GM21576 (cell line): ENCODE data around the gene MVB12B.

ENCODE experiments used
- ATAC-seq: cut with Tn5 transposase; IDR thresholded peaks from one replicate; pipeline ENCODE4 v1.9.1; 2021; ENCODE audit warnings: mild to moderate bottlenecking, moderate library complexity; ENCODE audit not compliant: unreplicated experiment

Gene MVB12B

DNA sequence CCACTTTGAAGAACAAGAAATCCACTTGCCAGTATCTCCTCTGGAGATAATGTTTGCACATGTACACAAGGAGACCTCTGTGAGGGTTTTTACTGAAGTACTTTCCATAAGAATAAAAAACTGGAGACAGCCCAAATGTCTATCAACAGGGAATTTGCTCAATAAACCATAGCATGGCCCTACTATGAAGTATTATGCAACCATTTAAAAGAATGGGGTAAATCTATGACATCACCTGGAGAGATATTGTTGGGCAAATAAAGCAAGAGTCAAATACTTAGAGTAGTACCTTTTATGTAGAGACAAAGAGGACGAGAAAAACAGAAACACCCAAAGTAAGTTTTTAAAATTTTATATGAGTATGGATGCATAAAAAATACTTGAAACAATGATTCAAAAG, 23.9 kb upstream of the MVB12B start:
- no peak for ATAC-seq

DNA sequence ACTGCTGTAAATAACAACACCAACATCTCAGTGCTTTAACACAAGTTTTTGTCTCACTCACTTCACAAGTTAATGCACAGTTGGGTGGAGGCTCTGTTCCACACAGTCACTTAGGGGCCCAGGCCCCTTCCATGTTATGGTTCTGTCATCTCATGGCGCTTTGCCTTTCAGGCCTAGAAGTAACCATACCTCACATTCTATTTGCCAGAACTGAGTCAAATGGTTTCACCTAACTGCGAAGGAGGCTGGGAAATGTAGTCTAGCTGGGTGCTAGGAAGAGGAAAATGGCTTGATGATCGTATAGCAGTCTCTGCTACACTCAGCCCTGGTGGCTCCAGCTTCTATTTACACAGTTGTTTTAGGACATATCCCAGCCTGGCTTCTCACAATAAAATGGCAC, 23.1 kb upstream of the MVB12B start:
- ATAC-seq = no peak

DNA sequence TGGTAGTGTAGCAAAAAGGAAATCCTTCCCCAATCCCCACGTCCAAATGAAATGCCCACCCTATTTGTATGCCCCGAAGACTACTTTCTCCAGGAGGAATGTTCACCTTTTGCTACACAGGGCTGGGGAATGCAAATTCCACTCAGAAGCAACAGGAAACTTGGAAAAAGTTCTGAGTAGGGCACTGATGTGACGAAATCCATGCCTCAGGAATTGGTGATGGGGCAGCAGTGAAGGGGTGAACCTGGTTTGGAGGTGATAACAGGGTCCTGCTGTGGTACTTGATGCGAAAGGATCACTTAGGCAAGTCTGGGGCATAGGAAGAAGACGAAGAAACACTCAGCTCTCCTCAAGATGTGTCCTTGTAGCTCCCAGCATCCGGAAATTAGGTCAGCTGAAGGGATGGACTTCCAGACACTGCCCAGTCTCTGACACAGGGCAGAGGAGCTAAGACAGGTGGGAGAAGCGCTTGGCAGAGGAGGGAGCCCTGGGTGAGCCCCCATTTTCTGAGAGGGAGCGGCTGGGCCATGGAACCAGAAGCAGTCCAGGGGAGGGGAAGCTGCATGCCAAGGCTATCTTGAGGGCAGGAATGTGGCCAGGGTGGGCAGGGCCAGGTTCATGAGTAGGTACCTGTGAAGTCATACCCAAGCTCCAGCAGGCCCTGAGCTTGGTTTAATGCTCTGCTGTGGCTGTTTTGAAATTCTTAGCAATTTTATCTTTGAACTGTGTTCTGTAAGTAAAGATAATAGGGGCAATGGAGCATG, 22.2 kb upstream of the MVB12B start:
- ATAC-seq = no peak

DNA sequence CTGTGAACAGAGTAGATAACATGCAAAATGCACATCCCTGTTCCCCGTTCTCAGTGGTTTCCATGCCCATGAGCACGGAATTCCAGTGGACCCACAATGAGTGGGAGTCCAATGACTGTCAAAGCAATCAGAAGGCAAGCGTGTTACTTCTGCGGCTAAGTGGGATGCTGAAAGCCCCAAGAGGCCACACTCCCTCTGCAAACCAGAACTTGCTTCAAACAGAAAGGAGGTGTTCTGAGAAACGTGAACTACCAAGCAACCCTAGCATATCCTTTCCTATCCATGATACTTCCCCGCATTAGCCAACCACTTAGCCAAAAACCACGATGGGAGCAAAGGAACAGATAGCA, 21.7 kb upstream of the MVB12B start:
- no peak for ATAC-seq

DNA sequence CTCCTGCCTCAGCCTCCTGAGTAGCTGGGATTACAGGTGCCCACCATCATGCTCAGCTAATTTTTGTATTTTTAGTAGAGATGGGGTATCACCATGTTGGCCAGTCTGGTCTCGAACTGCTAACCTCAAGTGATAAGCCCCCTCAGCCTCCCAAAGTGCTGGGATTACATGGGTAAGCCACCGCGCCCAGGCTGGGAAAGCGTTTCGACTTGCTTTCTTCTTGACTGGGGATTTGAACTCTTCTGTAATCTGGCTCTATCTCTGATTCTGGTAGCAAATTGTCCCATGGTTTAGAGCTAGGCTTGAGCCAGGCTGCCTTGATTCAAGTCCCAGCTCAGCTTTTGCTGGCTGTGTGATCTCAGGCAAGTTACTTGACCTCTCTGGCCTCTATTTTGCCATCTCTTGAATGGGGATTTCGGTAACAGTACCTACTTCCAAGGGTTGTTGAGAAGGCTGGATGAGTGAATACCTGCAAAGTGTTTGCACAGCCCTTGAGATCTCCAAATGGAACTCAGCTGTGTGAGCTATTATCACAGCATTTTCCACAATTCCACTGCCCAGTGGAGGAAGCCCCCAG, 20.5 kb upstream of the MVB12B start:
- ATAC-seq = no peak

DNA sequence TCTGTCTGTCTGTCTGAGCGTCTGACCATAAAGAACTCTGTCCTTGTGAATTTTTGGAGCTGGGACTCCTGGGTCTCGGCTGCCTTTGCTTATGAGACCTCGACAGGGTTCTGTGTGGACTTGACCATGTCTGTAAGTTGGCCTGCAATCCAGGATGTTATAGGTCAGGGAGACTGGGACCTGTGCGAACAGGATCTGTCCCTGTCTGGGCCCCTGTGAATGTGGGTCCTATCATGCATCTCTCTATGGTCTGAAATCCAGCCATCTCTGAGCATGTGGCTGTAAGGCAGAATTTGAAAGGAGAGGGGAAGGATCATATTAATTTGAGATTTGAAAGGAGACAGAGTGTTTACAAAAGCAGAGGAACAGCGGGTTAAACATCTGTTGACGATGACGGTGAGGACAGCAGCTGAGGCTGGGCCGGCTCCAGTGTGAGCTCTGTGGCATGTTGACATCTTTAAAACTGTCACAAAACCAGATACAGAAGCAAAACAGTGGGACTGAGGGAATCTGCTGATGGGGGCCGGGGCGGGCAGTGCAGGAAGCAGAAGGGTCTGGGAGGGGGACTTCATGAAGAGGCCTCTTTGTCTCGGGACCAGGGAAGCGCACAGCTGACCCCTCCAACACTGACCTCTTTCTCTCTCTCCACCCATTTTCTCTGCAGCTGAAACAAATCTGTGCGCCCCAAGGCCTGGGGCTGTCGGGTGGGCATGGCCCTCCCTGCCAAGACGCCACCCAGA, 19.1 kb upstream of the MVB12B start:
- ATAC-seq = no peak

DNA sequence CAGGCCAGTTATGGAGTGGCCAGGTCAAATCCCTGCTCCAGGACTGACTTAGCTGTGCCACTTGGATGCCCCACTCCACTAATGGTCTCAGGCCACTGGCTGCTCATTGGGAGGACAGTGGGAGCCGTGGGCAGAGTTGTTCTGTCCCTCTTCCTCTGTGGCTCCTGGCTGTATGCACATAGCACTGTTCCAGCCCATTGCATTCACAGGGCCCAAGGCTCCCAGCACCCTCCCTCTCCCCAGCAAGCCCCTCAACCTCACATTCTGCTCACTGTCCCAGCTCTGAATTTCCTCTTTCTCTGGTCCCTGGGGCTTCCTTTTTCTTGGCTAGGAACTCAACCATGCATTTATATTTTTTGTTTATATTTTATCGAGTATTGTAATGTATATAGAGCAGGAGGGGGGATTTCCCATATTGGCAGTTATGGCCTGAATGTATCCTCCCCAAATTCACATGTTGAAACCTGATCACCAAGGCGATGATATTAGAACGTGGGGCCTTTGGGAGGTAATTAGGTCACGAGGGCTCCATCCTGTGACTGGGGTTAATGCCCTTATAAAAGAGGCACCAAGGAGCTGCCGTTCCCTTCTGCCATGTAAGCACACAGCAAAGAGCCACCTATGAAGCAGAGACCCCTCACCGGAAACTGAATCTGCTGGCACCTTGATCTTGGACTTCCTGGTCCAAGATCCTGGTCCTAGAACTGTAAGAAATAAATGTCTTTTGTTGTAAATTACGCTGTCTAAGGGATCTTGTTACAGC, 17.0 kb upstream of the MVB12B start:
- no peak for ATAC-seq

DNA sequence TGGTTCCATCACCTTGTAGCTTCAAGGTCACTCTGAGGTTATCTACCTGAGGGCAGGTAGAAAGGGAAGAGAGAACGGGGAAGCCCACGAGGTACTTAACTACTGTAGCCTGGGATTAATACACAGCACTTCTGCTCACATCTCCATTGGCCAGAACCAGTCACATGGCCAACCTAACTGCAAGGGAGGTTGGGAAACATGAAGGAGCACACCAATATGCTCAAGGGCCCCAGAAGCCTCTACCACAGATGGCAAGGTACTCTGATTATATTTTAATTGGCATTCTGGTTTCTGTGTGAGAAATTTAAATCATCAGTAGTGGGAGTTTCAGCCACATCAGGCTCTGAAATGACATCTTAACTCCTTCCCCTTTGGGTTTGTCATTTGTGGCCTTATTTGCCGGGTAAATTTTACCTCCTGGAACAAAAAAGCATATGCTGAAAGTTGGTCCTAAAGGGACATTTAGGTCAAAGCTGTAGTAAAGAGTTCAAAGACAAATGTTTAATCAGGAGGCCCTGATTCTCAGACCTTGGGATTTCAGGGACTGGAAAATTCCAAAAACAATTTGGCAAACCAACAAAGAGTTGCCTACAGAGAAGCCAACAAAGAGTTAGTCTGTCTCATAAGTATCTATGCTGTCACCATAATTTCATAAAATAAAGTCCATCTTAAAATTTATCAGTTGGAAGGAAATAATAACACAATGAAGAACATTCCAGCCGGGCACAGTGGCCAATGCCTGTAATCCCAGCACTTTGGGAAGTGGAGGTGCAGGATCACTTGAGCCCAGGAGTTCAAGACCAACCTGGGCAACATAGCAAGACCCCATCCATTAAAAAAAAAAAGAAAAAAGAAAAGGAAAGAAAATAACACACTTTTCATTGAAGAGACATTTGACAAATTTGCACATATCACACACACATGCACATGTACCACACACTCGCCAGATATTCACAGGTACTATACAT, 13.8 kb upstream of the MVB12B start:
- no peak for ATAC-seq

DNA sequence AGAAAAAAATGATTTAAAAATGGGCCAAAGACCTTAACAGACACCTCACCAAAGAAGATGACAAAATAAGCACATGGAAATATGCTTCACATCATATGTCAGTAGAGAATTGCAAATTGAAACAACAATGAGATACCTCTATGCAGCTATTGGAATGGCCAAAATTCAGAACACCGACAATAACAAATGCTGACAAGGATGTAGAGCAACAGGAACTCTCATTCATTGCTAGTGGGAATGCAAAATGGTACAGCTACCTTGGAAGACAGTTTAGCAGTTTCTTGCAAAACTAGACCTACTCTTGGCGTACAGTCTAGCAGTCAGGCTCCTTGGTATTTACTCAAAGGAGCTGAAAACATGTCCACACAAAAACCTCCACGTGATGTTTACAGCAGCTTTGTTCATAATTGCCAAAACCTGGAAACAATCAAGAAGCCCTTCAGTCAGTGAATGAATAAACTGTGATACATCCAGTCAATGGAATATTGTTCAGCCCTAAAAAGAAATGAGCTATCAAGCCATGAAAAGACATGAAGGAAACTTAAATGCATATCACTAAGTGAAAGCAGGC, 10.5 kb upstream of the MVB12B start:
- no peak for ATAC-seq

DNA sequence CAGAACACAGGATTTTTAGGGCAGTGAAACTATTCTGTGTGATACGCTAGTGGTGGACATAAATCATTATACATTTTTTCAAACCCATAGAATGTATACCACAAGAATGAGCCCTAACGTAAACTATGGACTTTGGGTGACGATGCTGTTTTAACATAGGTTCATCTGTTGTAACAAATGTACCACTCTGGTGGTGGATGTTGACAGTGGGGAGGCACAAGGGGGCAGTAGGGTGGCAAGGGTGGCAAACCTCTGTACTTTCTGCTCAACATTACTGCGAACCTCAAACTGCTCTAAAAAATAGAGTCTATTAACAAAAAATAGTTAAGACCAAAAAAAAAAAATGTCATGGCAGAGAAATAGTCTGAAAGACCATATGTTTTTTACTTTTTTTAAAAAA, 9.1 kb upstream of the MVB12B start:
- ATAC-seq = no peak

DNA sequence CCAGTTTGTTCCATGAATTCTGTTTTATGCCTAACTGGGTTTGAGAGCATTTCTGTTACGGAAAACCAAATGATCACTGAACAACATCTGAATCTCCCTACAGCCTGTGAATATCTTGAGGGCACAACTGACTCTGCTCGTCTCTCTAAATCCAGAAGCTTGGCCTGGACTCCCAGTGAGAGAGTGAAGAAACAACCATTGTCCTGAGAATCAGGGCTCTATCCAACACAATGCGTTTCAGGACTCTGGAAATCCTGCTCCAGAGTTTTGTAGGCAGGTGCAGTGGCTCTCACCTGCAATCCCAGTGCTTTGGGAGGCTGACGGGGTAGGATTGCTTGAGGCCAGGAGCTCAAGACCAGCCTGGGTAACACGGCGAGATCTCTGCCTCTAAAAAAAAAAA, 7.8 kb upstream of the MVB12B start:
- ATAC-seq = no peak

DNA sequence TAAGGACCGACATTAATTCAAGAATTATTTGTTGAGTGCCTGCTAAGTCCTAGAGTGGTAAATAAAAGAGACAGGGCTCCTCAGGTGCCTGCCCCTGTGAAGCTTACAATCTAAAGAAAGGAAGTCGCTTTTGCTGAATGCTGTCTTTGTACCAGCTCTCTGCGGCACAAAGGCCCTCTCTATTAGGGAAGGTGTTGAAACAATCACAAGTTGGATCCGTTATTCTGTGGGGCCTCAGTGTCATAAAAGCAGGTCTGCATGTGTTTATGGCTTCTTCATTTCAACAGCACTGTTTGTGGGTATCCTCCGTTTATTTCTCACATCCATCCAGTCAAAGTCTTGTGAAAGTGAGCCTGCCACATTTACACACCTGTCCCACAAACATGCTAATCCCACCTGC, 7.0 kb upstream of the MVB12B start:
- no peak for ATAC-seq

DNA sequence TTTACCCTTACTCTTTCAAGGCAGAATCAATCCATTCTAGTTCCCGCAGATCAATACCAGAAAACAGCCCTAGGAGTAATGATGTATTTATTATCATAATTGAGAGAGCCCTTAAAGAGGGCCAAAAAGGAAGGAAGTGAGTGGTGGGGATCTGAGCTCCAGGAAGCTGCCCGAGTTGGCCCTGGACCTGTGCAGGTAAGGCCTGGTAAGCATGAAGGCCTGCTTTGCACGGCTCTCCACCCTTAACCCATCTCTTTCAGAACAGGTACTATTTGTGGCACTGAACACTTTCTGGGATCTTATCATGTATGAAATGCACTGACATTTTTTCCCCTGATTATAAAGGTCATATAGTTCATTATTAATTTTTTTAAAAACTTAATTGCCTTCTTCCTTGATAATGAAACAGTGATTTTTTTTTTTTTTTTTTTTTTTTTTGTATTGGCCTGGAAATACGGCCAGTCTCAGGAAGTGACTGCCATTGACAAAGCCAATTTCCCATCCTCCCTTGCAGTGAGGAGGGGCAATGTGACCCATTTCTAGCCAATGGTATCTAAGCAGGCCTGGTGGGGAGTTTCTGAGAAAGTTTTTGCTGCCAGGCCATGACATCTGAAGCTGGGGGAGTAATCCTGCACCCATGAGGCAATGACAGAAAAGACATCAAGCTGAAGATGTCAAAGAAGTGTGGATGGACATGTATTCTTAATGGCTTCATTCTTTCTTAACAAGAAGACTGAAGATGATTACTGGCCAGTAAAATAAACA, 6.3 kb upstream of the MVB12B start:
- no peak for ATAC-seq

DNA sequence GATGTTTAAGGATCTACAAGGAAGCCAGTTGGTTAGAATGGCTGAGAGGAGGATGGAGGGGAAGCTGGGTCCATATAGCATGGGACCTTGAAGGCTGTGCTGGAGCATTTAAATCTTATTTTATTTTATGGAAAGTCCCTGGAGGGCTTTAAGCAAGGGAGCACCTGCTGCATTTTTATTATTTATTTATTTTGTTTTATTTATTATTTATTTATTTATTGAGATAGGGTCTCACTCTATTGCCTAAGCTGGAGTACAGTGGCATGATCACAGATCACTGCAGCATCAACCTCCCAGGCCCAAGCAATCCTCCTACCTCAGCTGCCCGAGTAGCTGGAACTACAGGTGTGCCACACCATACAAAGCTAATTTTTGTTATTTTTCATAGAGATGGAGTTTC, 4.9 kb upstream of the MVB12B start:
- no peak for ATAC-seq

DNA sequence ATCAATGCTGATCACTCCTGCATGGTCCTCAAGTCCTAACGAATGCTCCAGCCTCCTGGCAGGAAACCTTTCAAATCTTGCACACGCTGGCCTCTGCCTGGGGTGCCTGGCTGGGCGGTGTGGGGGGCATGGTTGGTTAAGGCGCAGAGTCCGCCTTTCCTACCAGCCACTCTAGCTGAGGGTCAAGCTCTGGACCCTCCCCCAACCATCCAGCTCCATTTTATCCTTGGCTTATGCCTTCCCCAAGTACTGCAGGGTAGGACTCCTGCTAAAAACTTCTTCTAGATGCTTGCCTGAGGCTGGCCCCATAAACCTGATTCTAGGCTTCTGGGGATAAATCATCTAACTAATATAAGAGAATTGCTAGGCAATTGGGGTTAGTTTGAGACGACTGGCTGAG, 808 bp upstream of the MVB12B start:
- ATAC-seq = no peak

DNA sequence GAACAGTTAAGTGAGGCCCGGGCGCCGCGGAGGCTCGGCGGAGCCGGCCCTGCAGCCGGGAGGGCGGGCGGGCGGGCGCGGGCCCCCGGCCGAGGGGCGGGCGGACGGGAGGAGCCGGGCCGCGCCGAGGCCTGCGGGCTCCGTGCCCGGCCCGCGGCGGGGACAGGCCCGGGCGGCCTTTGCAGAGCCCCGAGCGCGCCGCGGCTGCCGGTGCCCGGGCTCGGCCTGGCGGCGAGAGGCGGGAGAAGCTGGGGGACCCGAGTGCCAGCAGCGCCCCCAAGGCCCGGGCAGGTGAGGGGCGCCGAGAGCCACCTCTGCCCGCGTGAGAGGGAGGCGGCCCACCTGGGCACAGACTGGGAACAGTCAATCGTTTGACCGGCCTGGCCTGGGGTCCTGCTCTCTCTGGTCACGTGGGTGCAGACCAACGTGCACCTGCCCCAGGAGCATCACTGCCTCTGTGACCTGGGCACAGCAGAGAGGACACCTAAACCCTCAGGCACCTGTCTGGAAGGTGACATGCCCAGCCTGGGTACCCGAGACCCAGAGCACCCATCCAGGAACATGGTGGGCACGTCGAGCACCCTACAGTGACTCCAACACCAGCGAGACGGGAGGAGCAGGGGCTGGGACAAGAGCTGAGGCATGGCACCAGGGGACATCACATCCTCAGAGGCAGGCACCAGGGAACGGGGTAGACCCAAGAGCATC, 531 bp downstream of the MVB12B start:
- no peak for ATAC-seq

DNA sequence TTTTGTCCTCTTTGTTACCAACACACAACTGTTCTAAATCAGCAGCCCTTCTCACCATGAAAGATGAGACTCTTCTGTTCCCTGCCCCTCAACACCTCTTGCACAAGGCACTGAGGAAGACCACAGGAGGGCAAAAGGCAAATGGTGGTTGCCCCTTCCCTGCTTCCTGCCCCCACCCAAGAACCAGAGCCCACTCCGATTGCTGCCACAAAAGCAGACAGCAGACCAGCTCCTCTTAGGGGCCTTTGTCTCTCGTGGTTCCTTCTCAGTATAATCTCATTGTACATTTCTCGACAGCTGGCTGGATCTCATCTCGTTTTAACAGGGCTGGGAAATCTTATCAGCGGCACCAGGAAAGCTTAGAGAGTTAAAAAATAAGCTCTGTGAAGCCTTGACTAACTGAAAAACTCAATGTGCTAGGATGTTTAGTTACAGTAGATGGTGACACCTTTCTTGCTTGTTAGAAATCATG, 1.1 kb downstream of the MVB12B start:
- ATAC-seq = no peak

DNA sequence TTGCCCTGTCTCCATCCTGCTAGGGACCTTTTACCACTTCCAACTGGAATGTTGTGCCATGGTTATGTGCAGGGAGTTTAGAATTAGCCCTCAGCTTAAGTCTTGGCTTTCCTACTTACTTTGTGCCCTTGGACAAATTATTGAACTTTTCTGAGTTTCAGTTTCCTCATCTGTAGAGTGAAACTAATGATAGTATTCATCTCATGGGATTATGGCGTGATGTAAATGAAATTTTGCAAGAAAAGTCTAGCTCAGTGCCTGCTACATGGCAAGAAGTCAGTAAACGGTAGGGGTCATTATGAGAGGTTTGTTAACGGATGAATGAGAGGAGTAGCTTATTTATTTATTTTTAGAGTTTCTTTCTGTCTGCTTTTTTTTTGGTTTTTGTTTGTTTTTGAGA, 1.8 kb downstream of the MVB12B start:
- ATAC-seq = no peak
